GM19467 (cell line): ENCODE results near the gene CYBC1.

Experiments
- ATAC-seq: cut with Tn5 transposase; IDR thresholded peaks from one replicate; pipeline ENCODE4 v1.9.1; 2021; ENCODE audit warnings: mild to moderate bottlenecking, moderate library complexity; ENCODE audit not compliant: unreplicated experiment

CYBC1 gene

GRCh38 chr17:82450357-82451106 lies at the start of gene CYBC1:
TSS of gene CYBC1 (minus strand) at chr17:82450752. CDS start at chr17:82449254, 1,498 bp downstream.
- ATAC-seq = peak; percentile 64

GRCh38 chr17:82497483-82498405 lies 47.2 kb upstream of the CYBC1 start:
- no peak for ATAC-seq

GRCh38 chr17:82496529-82497434 lies 46.2 kb upstream of the CYBC1 start:
- ATAC-seq = peak; percentile 49

GRCh38 chr17:82495844-82496528 lies 45.4 kb upstream of the CYBC1 start:
- ATAC-seq = no peak

- ATAC-seq = peak; percentile 58
Observed at GRCh38 chr17:82494236-82495055, 43.9 kb upstream of the CYBC1 start.

- ATAC-seq = no peak
Observed at GRCh38 chr17:82493226-82493781, 42.8 kb upstream of the CYBC1 start.

- no peak for ATAC-seq
Observed at GRCh38 chr17:82492643-82493225, 42.2 kb upstream of the CYBC1 start.

- ATAC-seq = no peak
Observed at GRCh38 chr17:82491533-82491932, 41.0 kb upstream of the CYBC1 start.

GRCh38 chr17:82491196-82491530 lies 40.6 kb upstream of the CYBC1 start:
- no peak for ATAC-seq

GRCh38 chr17:82490512-82491195 lies 40.1 kb upstream of the CYBC1 start:
- no peak for ATAC-seq

GRCh38 chr17:82489851-82490511 lies 39.4 kb upstream of the CYBC1 start:
- no peak for ATAC-seq

GRCh38 chr17:82489117-82489516 lies 38.6 kb upstream of the CYBC1 start:
- ATAC-seq = no peak

GRCh38 chr17:82487910-82488309 lies 37.4 kb upstream of the CYBC1 start:
- no peak for ATAC-seq

- ATAC-seq = no peak
Observed at GRCh38 chr17:82486231-82487094, 35.9 kb upstream of the CYBC1 start.

GRCh38 chr17:82483836-82484235 lies 33.3 kb upstream of the CYBC1 start:
- ATAC-seq = no peak

- ATAC-seq = no peak
Observed at GRCh38 chr17:82483204-82483660, 32.7 kb upstream of the CYBC1 start.

- ATAC-seq = no peak
Observed at GRCh38 chr17:82480318-82480717, 29.8 kb upstream of the CYBC1 start.
